NB4 (cell line): ENCODE results near the gene KCTD16.

Source experiments
- MYC ChIP-seq: IDR thresholded peaks from 2 replicates; pipeline ENCODE4 v1.6.1; 2011; ENCODE audit warnings: low read depth, low read length
- TF ChIP-seq, protein P1 (sequence below): IDR thresholded peaks from one replicate; pipeline ENCODE4 v1.5.1; 2012; ENCODE audit warnings: low read depth, low read length

- TF ChIP-seq MYC = no peak
- TF ChIP-seq, protein P1, sequence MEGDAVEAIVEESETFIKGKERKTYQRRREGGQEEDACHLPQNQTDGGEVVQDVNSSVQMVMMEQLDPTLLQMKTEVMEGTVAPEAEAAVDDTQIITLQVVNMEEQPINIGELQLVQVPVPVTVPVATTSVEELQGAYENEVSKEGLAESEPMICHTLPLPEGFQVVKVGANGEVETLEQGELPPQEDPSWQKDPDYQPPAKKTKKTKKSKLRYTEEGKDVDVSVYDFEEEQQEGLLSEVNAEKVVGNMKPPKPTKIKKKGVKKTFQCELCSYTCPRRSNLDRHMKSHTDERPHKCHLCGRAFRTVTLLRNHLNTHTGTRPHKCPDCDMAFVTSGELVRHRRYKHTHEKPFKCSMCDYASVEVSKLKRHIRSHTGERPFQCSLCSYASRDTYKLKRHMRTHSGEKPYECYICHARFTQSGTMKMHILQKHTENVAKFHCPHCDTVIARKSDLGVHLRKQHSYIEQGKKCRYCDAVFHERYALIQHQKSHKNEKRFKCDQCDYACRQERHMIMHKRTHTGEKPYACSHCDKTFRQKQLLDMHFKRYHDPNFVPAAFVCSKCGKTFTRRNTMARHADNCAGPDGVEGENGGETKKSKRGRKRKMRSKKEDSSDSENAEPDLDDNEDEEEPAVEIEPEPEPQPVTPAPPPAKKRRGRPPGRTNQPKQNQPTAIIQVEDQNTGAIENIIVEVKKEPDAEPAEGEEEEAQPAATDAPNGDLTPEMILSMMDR = no peak
Observed at GRCh38 chr5:144304688-144305087, 134.0 kb downstream of the KCTD16 start.
